GM19025 (cell line): ENCODE results near the gene CARS1.

Experiments used
- ATAC-seq: cut with Tn5 transposase; IDR thresholded peaks from one replicate; pipeline ENCODE4 v1.9.1; 2021; ENCODE audit warnings: mild to moderate bottlenecking, low read depth, moderate library complexity; ENCODE audit not compliant: unreplicated experiment

CARS1 gene

GRCh38 chr11:3057069-3057963 lies at the start of gene CARS1:
Gene CARS1 (minus strand): TSS chr11:3057423. CDS start chr11:3057367, 56 bp downstream.
- ATAC-seq: peak; percentile 98

- ATAC-seq: no peak
Measured at GRCh38 chr11:3105791-3106735, 48.8 kb upstream of the CARS1 start.

GRCh38 chr11:3104961-3105790 lies 48.0 kb upstream of the CARS1 start:
- no peak for ATAC-seq

- no peak for ATAC-seq
Measured at GRCh38 chr11:3104051-3104714, 47.0 kb upstream of the CARS1 start.

GRCh38 chr11:3103076-3103475 lies 45.9 kb upstream of the CARS1 start:
- ATAC-seq: no peak

- ATAC-seq: no peak
Measured at GRCh38 chr11:3102641-3102921, 45.4 kb upstream of the CARS1 start.

- no peak for ATAC-seq
Measured at GRCh38 chr11:3101921-3102640, 44.9 kb upstream of the CARS1 start.

- ATAC-seq: no peak
Measured at GRCh38 chr11:3099178-3099577, 42.0 kb upstream of the CARS1 start.

GRCh38 chr11:3096909-3097530 lies 39.8 kb upstream of the CARS1 start:
- no peak for ATAC-seq

- no peak for ATAC-seq
Measured at GRCh38 chr11:3095712-3096361, 38.6 kb upstream of the CARS1 start.

- no peak for ATAC-seq
Measured at GRCh38 chr11:3094223-3094824, 37.1 kb upstream of the CARS1 start.

GRCh38 chr11:3093281-3094191 lies 36.3 kb upstream of the CARS1 start:
- ATAC-seq: no peak

GRCh38 chr11:3092603-3093141 lies 35.4 kb upstream of the CARS1 start:
- ATAC-seq: no peak

GRCh38 chr11:3091846-3092602 lies 34.8 kb upstream of the CARS1 start:
- ATAC-seq: peak; percentile 66

GRCh38 chr11:3091081-3091845 lies 34.0 kb upstream of the CARS1 start:
- ATAC-seq: no peak
